Activated CD4-positive, alpha-beta T cell treated with anti-CD3 and anti-CD28 coated beads, Interleukin-2, amount 10 ng/mL, durations not matched to agents 24 days and 14 days (primary cell): Measurements from ENCODE around the gene FLNC. TPM values are rescaled to one million over a fixed set of nuclear protein-coding genes. Genes with fewer than 3 reads are reported as not detected.

Experiments used
- DNase-seq: peaks from one replicate; pipeline ENCODE4 v3.0.0; 2022
- H3K27ac Mint-ChIP-seq: one replicate; pipeline ENCODE4 v1.8.0; 2022; ENCODE audit warnings: mild to moderate bottlenecking, mixed read lengths
- H3K27me3 Mint-ChIP-seq: one replicate; pipeline ENCODE4 v1.8.0; 2022; ENCODE audit warnings: mixed read lengths
- H3K36me3 Mint-ChIP-seq: one replicate; pipeline ENCODE4 v1.8.0; 2022; ENCODE audit warnings: low read depth, mild to moderate bottlenecking, mixed read lengths
- H3K4me1 Mint-ChIP-seq: one replicate; pipeline ENCODE4 v1.8.0; 2021; ENCODE audit warnings: mixed read lengths
- H3K4me3 Mint-ChIP-seq: one replicate; pipeline ENCODE4 v1.8.0; 2022; ENCODE audit warnings: mild to moderate bottlenecking, moderate library complexity, mixed read lengths
- H3K9me3 Mint-ChIP-seq: one replicate; pipeline ENCODE4 v1.8.0; 2021; ENCODE audit warnings: mixed read lengths
- intact Hi-C: fragments of 100-400 bp; cut with micrococcal nuclease; formaldehyde crosslinking; loops from one replicate; pipeline ENCODE4 v1.15.1; 2023
- total RNA-seq: library from RNA; stranded (reverse); gene quantifications from 2 replicates; pipeline ENCODE4 v1.2.3, GENCODE V29; 2022

FLNC gene
- total RNA-seq, 1 donor from 2014 or later = 0.02 TPM

DNA sequence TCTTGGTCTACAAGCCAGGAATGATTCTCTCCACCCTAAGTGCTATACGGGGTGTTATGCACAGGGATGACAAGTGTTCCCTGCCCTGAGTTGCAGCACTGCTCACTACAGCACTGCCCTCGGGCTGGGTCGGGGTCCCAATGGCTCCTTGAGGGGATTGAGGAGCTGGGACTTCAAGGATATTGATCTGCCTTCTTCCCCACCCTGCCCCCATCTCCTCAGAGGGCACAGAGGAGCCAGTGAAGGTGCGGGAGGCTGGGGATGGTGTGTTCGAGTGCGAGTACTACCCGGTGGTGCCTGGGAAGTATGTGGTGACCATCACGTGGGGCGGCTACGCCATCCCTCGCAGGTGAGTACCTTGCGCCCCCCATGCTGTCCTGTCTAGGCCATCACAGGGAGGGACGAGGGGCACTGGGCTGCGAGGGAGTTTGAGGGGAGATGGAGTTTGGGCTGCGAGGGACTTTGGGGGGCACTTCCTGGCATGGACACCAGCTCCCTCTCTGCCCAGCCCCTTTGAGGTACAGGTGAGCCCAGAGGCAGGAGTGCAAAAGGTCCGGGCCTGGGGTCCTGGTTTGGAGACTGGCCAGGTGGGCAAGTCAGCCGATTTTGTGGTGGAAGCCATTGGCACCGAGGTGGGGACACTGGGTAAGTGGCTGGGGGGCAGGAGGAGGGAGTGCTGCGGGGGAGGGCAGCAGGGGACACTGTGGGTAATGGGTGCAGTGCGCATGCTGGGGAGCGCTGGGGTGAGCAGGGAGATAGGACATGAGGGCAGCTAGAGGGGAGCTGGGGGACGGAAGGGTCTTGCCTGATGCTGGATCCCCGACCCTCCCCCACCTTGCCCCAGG lies 10.3 kb downstream of the FLNC start:
- Mint-ChIP-seq H3K27ac (no peak overlapping the region), H3K27me3 (no peaks in the 10 kb centered on the region), H3K4me3 (no peak overlapping the region), H3K4me1 (no peaks in the 10 kb centered on the region), H3K36me3 (no peaks in the 10 kb centered on the region), H3K9me3 (no peaks in the 10 kb centered on the region)
- no peak for DNase-seq
- intact Hi-C loops = loop anchor here (5.0 kb wide), 1 partner anchor 252 kb away; no protein-coding TSS in a partner anchor

GRCh38 chr7:128841171-128841690 lies 11.0 kb downstream of the FLNC start:
- no peak overlapping the region for H3K27ac Mint-ChIP-seq
- H3K27me3 Mint-ChIP-seq = no peaks in the 10 kb centered on the region
- intact Hi-C loops = loop anchor here (5.0 kb wide), 1 partner anchor 251 kb away; no protein-coding TSS in a partner anchor
- no peaks in the 10 kb centered on the region for H3K9me3 Mint-ChIP-seq
- no peaks in the 10 kb centered on the region for H3K4me1 Mint-ChIP-seq
- no peak overlapping the region for H3K4me3 Mint-ChIP-seq
- DNase-seq = no peak
- H3K36me3 Mint-ChIP-seq = no peaks in the 10 kb centered on the region

DNA sequence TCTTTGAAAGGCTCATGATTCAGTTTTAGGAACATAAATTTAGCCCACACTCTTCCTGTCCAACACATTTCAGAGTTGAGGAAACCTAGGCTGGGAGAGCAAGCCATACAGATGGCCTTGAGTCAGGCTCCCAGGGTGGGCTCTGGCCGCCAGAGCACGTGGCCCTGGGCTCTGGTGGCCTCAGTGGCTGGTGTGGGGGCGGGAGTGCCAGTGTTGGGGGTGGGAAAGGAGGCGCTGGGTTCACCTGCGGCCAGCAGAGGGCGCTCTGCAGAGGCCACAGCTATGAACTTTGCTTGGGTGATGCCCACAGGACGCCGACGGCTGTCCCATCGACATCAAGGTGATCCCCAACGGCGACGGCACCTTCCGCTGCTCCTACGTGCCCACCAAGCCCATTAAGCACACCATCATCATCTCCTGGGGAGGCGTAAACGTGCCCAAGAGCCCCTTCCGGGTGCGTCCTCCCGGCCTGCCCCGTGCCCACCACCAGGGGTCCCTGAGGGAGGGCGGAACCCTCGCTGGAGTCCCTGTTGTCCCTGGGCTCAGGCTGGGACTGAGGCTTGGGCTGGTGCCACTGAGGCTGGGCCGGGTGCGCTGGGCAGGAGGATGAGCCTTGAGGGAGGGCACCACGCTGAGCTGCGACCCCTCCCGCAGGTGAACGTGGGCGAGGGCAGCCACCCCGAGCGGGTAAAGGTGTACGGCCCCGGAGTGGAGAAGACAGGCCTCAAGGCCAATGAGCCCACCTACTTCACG lies 11.9 kb downstream of the FLNC start:
- H3K4me1 Mint-ChIP-seq = no peaks in the 10 kb centered on the region
- intact Hi-C loops = loop anchor here (1.0 to 5.0 kb wide), 2 partner anchors 41 to 250 kb away; no protein-coding TSS in a partner anchor
- no peak overlapping the region for H3K4me3 Mint-ChIP-seq
- no peaks in the 10 kb centered on the region for H3K27me3 Mint-ChIP-seq
- no peaks in the 10 kb centered on the region for H3K9me3 Mint-ChIP-seq
- H3K36me3 Mint-ChIP-seq = no peaks in the 10 kb centered on the region
- no peak overlapping the region for H3K27ac Mint-ChIP-seq
- peak; percentile 87 for DNase-seq

DNA sequence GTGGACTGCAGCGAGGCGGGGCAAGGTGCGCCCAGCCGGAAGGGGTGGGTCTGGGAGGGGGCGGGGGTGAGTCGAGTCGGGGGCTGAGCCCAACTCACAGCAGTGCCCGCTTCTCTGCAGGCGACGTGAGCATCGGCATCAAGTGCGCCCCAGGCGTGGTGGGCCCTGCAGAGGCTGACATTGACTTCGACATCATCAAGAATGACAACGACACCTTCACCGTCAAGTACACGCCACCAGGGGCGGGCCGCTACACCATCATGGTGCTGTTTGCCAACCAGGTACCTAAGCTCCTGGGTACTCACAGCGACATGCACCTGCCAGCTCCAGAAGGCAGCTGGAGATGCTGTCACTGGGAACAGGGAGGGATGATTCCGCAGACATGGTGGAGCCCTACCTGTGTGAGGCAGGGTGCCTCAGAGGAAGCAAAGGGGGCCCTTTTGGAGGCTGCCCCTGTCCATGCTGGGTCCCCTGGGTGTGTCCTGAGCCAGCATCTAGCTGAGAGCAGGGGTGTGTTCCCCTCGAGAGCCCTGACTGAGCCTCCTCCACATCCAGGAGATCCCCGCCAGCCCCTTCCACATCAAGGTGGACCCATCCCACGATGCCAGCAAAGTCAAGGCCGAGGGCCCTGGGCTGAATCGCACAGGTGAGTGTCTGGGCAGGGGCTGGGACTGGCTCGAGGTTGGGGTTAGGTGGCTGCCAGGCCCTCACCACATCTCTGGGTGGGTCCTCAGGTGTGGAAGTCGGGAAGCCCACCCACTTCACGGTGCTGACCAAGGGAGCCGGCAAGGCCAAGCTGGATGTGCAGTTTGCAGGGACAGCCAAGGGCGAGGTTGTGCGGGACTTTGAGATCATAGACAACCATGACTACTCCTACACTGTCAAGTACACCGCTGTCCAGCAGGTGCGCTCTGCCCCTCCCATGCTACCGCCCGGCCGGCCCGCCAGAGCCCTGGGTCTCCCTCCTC lies 12.8 kb downstream of the FLNC start:
- no peak for DNase-seq
- Mint-ChIP-seq H3K4me1 (no peaks in the 10 kb centered on the region), H3K9me3 (no peaks in the 10 kb centered on the region), H3K27ac (no peak overlapping the region), H3K36me3 (no peaks in the 10 kb centered on the region), H3K27me3 (no peaks in the 10 kb centered on the region), H3K4me3 (no peak overlapping the region)
- intact Hi-C loops = loop anchor here (1.0 to 5.0 kb wide), 2 partner anchors 40 to 249 kb away; no protein-coding TSS in a partner anchor

DNA sequence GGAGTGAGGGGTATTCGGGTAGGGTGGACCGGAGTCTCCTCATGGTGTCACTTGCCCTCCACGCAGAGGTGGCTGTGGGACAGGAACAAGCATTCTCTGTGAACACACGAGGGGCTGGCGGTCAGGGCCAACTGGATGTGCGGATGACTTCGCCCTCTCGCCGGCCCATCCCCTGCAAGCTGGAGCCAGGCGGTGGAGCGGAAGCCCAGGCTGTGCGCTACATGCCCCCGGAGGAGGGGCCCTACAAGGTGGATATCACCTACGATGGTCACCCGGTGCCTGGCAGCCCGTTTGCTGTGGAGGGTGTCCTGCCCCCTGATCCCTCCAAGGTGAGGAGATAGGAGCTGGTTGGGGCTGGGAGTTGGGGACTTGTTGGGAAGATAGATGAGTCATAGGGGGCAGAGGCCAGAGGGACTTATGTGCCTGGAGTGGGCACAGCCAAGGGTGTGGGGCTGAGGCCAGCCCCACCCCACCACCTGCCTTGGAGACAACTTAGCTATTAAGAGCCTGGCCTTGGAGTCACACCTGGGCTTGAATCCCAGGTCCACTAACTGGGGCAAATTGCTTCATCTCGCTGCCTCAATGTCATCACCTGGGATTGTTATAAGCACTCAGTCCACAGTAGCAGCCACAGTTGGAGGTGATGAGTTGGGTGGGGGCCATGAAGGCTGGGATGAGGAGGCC lies 13.9 kb downstream of the FLNC start:
- intact Hi-C loops = loop anchor here (5.0 kb wide), 1 partner anchor 248 kb away; no protein-coding TSS in a partner anchor
- no peaks in the 10 kb centered on the region for H3K36me3 Mint-ChIP-seq
- H3K4me3 Mint-ChIP-seq = no peak overlapping the region
- H3K27me3 Mint-ChIP-seq = no peaks in the 10 kb centered on the region
- no peak for DNase-seq
- H3K27ac Mint-ChIP-seq = no peak overlapping the region
- H3K4me1 Mint-ChIP-seq = no peaks in the 10 kb centered on the region
- no peaks in the 10 kb centered on the region for H3K9me3 Mint-ChIP-seq

- no peak for DNase-seq
- Mint-ChIP-seq H3K4me1 (no peaks in the 10 kb centered on the region), H3K9me3 (no peaks in the 10 kb centered on the region), H3K27me3 (no peaks in the 10 kb centered on the region), H3K27ac (no peak overlapping the region), H3K36me3 (no peaks in the 10 kb centered on the region), H3K4me3 (no peak overlapping the region)
- intact Hi-C loops = loop anchor here (5.0 kb wide), 1 partner anchor 247 kb away; no protein-coding TSS in a partner anchor
Observed at GRCh38 chr7:128844777-128845311, 14.6 kb downstream of the FLNC start.

DNA sequence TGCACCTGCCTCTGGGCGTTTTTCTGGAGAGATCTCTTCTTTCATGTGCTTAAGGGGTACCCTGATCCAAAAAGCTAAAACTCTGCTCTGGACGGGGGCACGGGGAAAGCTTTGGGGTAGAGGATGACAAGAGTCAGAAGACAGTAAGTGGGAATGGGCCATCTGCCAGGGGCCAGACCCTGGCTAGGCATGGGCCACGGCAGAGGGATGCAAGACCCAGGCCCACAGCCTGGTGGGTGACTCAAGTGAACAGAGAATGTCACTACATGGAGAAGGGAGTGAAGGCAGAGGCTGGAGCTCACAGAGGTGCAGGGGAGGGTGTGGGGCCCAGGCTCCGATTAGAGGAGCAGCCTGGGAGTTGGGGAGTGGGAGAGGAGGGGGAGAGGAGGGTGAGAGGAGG lies 15.3 kb downstream of the FLNC start:
- Mint-ChIP-seq H3K4me1 (no peaks in the 10 kb centered on the region), H3K9me3 (no peaks in the 10 kb centered on the region), H3K4me3 (no peak overlapping the region), H3K36me3 (no peaks in the 10 kb centered on the region), H3K27ac (peak overlapping the region; percentile 59), H3K27me3 (no peaks in the 10 kb centered on the region)
- intact Hi-C loops = no loop called here
- no peak for DNase-seq

DNA sequence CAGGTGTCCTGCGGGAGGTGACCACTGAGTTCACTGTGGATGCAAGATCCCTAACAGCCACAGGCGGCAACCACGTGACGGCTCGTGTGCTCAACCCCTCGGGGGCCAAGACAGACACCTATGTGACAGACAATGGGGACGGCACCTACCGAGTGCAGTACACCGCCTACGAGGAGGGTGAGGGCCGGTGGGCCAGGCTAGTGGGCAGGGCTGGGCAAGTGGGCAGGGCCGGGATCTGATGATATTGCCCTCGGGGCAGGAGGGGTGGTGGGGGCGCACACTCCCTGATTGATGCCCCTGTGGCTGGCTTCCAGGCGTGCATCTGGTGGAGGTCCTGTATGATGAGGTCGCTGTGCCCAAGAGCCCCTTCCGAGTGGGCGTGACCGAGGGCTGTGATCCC lies 15.8 kb downstream of the FLNC start:
- Mint-ChIP-seq H3K4me1 (no peaks in the 10 kb centered on the region), H3K27me3 (no peaks in the 10 kb centered on the region), H3K36me3 (no peaks in the 10 kb centered on the region), H3K27ac (no peak overlapping the region), H3K9me3 (no peaks in the 10 kb centered on the region), H3K4me3 (no peak overlapping the region)
- intact Hi-C loops = no loop called here
- DNase-seq = no peak

GRCh38 chr7:128846781-128847444 lies 16.7 kb downstream of the FLNC start:
- no peaks in the 10 kb centered on the region for H3K27me3 Mint-ChIP-seq
- intact Hi-C loops = no loop called here
- no peaks in the 10 kb centered on the region for H3K9me3 Mint-ChIP-seq
- no peak overlapping the region for H3K27ac Mint-ChIP-seq
- no peaks in the 10 kb centered on the region for H3K4me1 Mint-ChIP-seq
- no peak for DNase-seq
- H3K4me3 Mint-ChIP-seq = no peak overlapping the region
- H3K36me3 Mint-ChIP-seq = no peaks in the 10 kb centered on the region

GRCh38 chr7:128847721-128848211 lies 17.6 kb downstream of the FLNC start:
- no peak overlapping the region for H3K27ac Mint-ChIP-seq
- no peak for DNase-seq
- no peaks in the 10 kb centered on the region for H3K36me3 Mint-ChIP-seq
- no peak overlapping the region for H3K4me3 Mint-ChIP-seq
- no peaks in the 10 kb centered on the region for H3K9me3 Mint-ChIP-seq
- H3K27me3 Mint-ChIP-seq = no peaks in the 10 kb centered on the region
- intact Hi-C loops = no loop called here
- H3K4me1 Mint-ChIP-seq = no peaks in the 10 kb centered on the region

DNA sequence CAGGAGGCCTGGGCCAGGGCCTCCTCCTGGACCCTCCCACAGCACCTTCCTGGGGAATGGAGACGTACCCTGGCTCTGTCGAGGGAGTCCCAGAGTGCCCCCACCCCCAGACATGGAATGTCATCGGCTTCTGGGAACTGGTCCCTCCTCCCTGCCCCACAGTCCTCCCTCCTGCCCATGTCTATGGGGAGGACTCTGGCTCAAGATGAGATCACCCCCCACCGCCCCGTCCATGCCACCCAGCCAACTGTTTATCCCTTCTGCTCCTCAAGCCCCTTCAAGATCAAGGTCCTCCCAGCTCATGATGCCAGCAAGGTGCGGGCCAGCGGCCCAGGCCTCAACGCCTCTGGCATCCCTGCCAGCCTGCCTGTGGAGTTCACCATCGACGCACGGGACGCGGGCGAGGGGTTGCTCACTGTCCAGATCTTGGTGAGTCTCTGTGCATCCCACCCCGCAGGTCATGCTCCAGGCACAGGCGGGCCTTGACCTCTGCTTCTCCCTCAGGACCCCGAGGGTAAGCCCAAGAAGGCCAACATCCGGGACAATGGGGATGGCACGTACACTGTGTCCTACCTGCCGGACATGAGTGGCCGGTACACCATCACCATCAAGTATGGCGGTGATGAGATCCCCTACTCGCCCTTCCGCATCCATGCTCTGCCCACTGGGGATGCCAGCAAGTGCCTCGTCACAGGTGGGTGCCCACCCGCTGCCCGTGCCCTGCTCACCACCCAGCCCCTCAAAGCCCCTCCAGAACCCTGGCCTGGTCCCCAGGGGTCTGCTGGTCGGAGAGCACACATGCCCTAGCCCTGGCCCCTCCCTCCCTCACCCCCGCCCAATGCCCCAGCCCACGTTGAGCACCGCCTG lies 18.3 kb downstream of the FLNC start:
- H3K4me1 Mint-ChIP-seq = no peaks in the 10 kb centered on the region
- H3K4me3 Mint-ChIP-seq = no peak overlapping the region
- no peaks in the 10 kb centered on the region for H3K36me3 Mint-ChIP-seq
- H3K9me3 Mint-ChIP-seq = no peaks in the 10 kb centered on the region
- H3K27me3 Mint-ChIP-seq = no peaks in the 10 kb centered on the region
- intact Hi-C loops = no loop called here
- no peak overlapping the region for H3K27ac Mint-ChIP-seq
- DNase-seq = no peak
